ENCODE data around the gene TRPC1. TPM values are rescaled to one million over a fixed set of nuclear protein-coding genes. Genes with fewer than 3 reads are reported as not detected.
A peak's percentile ranks its signal among the peaks of the same experiment; 100 is the strongest.

The TRPC1 gene
- total RNA-seq, 1 donor from 2014 or later, result 19.2 TPM

- Histone ChIP-seq H3K27ac (ENCODE audit: low read depth, low read length) (no peak overlapping the region), H3K79me2 (ENCODE audit: insufficient read depth, low read length) (no peaks in the 10 kb centered on the region), H3K4me3 (ENCODE audit: insufficient read depth, low read depth, low read length) (no peak overlapping the region), H2AFZ (ENCODE audit: low read depth, low read length) (no peak overlapping the region), H3K9me3 (ENCODE audit: insufficient read depth, low read depth, low read length) (no peaks in the 10 kb centered on the region), H3K9ac (ENCODE audit: low read length) (no peak overlapping the region), H3K27me3 (ENCODE audit: insufficient read depth, low read length) (no peaks in the 10 kb centered on the region), H4K20me1 (ENCODE audit: insufficient read depth, low read length) (no peaks in the 10 kb centered on the region), H3K4me1 (ENCODE audit: insufficient read depth, low read length) (peaks cover 29% of the 10 kb centered on the region), H3K36me3 (ENCODE audit: insufficient read depth, low read length) (no peaks in the 10 kb centered on the region), H3K4me2 (ENCODE audit: low read length) (peak overlapping the region; percentile 39)
- Mint-ChIP-seq H3K27ac (ENCODE audit: unreplicated experiment) (peak overlapping the region; percentile 48), H3K9me3 (ENCODE audit: unreplicated experiment) (peaks cover 3% of the 10 kb centered on the region), H3K4me1 (ENCODE audit: low read depth, unreplicated experiment) (peaks cover 11% of the 10 kb centered on the region), H3K27me3 (ENCODE audit: low read depth, unreplicated experiment) (peaks cover 22% of the 10 kb centered on the region), H3K36me3 (ENCODE audit: low read depth, unreplicated experiment) (no peaks in the 10 kb centered on the region), H3K4me3 (ENCODE audit: unreplicated experiment) (no peak overlapping the region)
- FAIRE-seq, result no peak
- DNase-seq (ENCODE audit: low read depth), result peak; percentile 69
- TF ChIP-seq CTCF (IDR thresholded peaks at IDR 0.05; ENCODE audit: insufficient read depth, low read depth, low read length) (no peak), EZH2 (IDR thresholded peaks at IDR 0.05; ENCODE audit: insufficient read depth, low read length) (no peak)
These were observed 129.7 kb downstream of the TRPC1 start for GRCh38 chr3:142853270-142854168.

GRCh38 chr3:142857056-142857455 is 133.2 kb downstream of the TRPC1 start:
- H3K79me2 ChIP-seq (ENCODE audit: insufficient read depth, low read length), result no peaks in the 10 kb centered on the region
- Mint-ChIP-seq H3K36me3 (ENCODE audit: low read depth, unreplicated experiment) (no peaks in the 10 kb centered on the region), H3K27me3 (ENCODE audit: low read depth, unreplicated experiment) (peaks cover 38% of the 10 kb centered on the region), H3K4me3 (ENCODE audit: unreplicated experiment) (no peak overlapping the region), H3K9me3 (ENCODE audit: unreplicated experiment) (peaks cover 3% of the 10 kb centered on the region), H3K4me1 (ENCODE audit: low read depth, unreplicated experiment) (peaks cover 11% of the 10 kb centered on the region), H3K27ac (ENCODE audit: unreplicated experiment) (no peak overlapping the region)
- H3K4me1 ChIP-seq (ENCODE audit: insufficient read depth, low read length), result peaks cover 12% of the 10 kb centered on the region
- TF ChIP-seq CTCF (IDR thresholded peaks at IDR 0.05; ENCODE audit: insufficient read depth, low read depth, low read length) (peak; percentile 23), EZH2 (IDR thresholded peaks at IDR 0.05; ENCODE audit: insufficient read depth, low read length) (no peak)
- H3K9me3 ChIP-seq (ENCODE audit: insufficient read depth, low read depth, low read length), result no peaks in the 10 kb centered on the region
- no peak overlapping the region for H3K4me3 ChIP-seq (ENCODE audit: insufficient read depth, low read depth, low read length)
- no peaks in the 10 kb centered on the region for H3K27me3 ChIP-seq (ENCODE audit: insufficient read depth, low read length)
- DNase-seq (ENCODE audit: low read depth), result no peak
- H3K4me2 ChIP-seq (ENCODE audit: low read length), result no peak overlapping the region
- no peaks in the 10 kb centered on the region for H4K20me1 ChIP-seq (ENCODE audit: insufficient read depth, low read length)
- no peak overlapping the region for H3K9ac ChIP-seq (ENCODE audit: low read length)
- H2AFZ ChIP-seq (ENCODE audit: low read depth, low read length), result no peak overlapping the region
- no peak overlapping the region for H3K27ac ChIP-seq (ENCODE audit: low read depth, low read length)
- no peak for FAIRE-seq
- no peaks in the 10 kb centered on the region for H3K36me3 ChIP-seq (ENCODE audit: insufficient read depth, low read length)

Other genes starting within 250 kb of the TRPC1 start
- 22.3 and 26.9 TPM in 2 replicates for gene ATR, start 145.3 kb upstream of the TRPC1 start, total RNA-seq
- 6.0 and 7.8 TPM in 2 replicates for gene PLS1, start 127.6 kb upstream of the TRPC1 start, total RNA-seq
- 4.5 and 5.4 TPM in 2 replicates for gene PCOLCE2, start 165.0 kb downstream of the TRPC1 start, total RNA-seq
- gene PAQR9, start 239.6 kb downstream of the TRPC1 start, total RNA-seq, result 0.22 and 0.23 TPM in 2 replicates

All from astrocyte (in vitro differentiated cells and primary cell).